Measurements from ENCODE around the gene CREB3L1.
"Not testable (repeated sequence)": the region's sequence is repeated elsewhere in the genome, so short reads cannot be mapped to it uniquely, and the experiment has no call there.

The CREB3L1 gene

GRCh38 chr11:46249103-46249937 is 28.1 kb upstream of the CREB3L1 start:
- no peak for DNase-seq (ENCODE audit: low read depth in 2 of 2)

DNA sequence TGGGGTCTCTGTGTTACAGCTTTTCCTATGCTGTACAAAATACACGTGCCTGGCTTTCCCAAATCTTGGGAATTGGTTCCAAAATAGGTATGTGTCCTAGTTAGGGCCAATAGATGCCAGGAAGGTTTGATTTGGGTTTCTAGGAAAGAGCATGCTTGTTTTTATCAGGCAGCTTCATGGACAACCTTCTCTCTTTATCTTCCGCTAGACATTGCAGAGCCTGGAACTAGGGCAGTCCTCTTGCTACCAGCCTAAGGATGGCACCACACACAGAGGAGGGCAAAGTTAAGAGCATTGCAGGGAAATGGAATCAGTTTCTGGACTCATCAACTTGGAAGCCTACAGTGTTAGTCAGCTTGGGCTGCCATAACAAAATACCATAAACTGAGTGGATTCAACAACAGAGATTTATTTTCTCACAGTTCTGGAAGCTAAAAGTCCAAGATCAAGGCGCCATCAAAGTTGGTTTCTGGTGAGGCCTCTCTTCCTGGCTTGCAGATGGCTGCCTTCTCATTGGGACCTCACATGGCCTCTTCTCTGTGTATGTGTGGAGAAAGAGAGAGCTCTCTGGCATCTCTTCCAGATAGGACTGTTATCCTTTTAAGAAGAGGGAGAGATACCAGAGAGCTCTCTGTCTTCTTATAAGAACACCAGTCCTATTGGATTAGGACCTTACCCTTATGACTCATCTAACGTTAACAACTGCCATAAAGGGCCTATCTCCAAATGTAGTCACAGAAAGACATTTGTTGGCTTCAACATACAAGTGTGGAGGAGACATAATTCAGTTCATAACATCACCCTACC is 27.3 kb upstream of the CREB3L1 start:
- no peak for DNase-seq (ENCODE audit: low read depth in 2 of 2)

DNA sequence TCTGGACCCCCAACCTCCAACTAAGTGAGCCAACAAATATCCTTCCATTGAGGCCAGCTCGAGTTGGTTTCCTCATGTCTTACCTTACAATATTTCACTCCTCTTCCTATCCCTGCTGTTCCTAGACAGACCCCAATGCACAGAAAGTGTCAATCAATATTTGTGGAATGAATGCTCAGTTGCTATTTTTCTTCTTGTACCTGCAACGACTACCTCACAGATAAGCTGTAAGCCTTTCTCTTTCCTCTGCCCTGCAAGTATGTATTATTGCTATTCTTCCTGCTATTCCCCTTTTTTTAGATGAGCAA is 26.8 kb upstream of the CREB3L1 start:
- no peak for DNase-seq (ENCODE audit: low read depth in 2 of 2)

- no peak for DNase-seq (ENCODE audit: low read depth in 2 of 2)
Observed at GRCh38 chr11:46251954-46252353, 25.5 kb upstream of the CREB3L1 start.

DNA sequence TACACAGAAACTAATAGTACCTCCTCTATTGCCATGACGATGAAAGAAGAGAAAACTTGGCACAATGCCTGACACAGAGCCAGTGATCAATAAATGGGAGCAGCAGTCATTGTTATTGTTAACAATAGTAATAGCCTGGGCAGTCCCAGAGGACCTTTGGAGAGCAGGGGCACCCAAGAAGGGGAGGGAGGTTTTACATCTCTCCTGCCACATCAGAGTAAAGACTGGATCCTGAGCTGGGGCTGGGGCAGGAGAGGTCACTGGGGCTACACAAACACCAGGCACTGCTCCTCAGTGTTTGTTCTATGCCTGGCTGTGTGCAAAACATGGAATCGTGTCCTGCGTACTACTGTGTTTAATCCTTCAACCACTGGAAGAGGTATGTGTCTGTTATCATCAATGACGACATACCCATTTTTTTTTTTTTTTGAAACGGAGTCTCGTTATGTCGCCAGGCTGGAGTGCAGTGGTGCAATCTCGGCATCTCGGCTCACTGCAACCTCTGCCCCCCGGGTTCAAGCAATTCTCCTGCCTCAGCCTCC is 25.0 kb upstream of the CREB3L1 start:
- DNase-seq (ENCODE audit: low read depth in 2 of 2), result no peak

GRCh38 chr11:46253258-46254132 is 24.0 kb upstream of the CREB3L1 start:
- DNase-seq (ENCODE audit: low read depth in 2 of 2), result no peak

GRCh38 chr11:46254133-46254491 is 23.4 kb upstream of the CREB3L1 start:
- no peak for DNase-seq (ENCODE audit: low read depth in 2 of 2)

GRCh38 chr11:46256540-46257001 is 20.9 kb upstream of the CREB3L1 start:
- DNase-seq (ENCODE audit: low read depth in 2 of 2), result no peak

GRCh38 chr11:46259347-46259746 is 18.1 kb upstream of the CREB3L1 start:
- DNase-seq (ENCODE audit: low read depth in 2 of 2), result not testable (repeated sequence)

DNA sequence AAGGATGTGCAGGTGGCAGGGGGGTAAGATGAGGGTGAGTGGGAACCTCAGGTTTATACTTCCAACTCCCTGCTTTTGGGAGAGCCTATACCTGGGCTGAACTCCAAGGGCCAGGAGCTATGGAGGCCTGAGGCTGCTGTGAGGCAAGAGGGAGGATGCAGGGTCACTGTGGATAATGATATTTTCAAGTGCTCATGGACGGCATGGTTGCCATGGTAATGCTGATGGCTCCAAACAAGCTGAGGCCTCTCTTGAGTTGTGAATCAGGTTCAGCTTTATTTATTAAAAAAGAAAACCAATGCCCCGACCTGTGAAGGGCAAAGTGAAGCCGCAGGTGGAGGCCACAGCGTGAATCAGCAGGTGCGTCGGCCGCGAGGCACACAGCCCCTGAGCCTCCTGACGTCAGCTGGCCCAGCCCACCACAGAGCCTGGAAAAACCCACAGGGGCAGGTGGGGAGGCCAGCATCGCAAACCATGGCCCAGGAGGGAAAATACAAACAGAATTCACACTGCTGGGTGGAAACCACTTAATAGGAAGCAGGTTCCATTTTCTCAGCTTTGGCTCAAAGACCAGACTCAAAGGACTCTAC is 17.4 kb upstream of the CREB3L1 start:
- DNase-seq (ENCODE audit: low read depth in 2 of 2), result no peak

- DNase-seq (ENCODE audit: low read depth in 2 of 2), result no peak
Observed at GRCh38 chr11:46263120-46263519, 14.3 kb upstream of the CREB3L1 start.

DNA sequence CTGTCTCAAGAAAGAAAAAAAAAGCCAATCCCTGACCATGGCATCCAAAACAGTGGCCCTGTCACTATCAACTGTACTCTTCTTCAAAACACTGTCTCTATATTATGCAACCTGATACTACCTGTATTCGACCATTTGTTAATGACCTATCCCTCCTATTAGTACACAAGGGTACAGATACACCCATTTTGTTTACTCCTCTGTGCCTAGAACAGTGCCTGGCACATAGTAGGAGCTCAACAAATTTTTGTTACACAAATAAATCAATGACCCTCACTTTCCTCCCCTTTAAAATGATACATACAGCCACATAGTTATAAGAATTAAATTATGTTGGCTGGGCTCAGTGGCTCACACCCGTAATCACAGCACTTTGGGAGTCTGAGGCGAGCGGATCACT is 13.4 kb upstream of the CREB3L1 start:
- DNase-seq (ENCODE audit: low read depth in 2 of 2), result no peak

GRCh38 chr11:46264976-46265375 is 12.5 kb upstream of the CREB3L1 start:
- DNase-seq (ENCODE audit: low read depth in 2 of 2), result no peak

DNA sequence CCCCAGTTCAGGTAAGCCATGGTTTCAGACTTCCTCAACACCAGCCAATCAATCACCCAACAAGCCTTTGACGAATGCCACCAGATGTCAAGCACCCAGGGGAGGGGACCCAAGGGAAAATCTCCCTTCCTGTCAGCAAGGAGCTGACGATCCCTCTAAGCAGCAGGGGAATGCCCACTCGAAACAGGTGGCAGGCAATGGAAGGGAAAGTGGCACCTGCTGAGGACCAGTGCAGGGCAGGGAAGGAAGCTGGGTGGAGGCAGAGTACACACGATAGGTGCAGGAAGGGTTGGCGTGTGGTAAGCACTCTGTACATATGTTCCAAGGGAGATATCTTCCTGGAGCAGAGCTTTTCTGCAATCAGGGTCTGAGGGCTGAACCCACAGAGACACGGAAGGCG is 11.7 kb upstream of the CREB3L1 start:
- DNase-seq (ENCODE audit: low read depth in 2 of 2), result no peak

- DNase-seq (ENCODE audit: low read depth in 2 of 2), result no peak
Observed at GRCh38 chr11:46267930-46268329, 9.5 kb upstream of the CREB3L1 start.

- DNase-seq (ENCODE audit: low read depth in 2 of 2), result no peak
Observed at GRCh38 chr11:46270684-46271083, 6.8 kb upstream of the CREB3L1 start.

DNA sequence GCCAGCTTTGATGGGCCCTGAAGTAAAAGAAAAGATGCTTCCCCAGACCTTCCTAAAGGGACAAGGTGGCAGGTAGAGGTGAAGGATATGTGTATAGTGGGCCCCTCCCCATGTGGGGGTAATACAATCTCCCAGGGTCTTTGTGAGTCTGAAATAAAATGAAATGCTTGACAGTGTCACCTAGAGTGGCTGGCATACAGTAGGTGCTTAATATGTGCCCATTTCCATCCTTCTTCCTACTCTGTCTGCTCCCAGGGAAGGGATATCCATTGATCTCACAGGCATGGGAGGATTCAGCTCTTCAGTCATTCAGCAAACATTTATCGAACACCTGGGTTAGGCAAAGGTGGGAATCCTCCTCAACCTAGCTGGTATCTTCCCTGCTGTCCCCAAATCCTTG is 6.1 kb upstream of the CREB3L1 start:
- no peak for DNase-seq (ENCODE audit: low read depth in 2 of 2)

- DNase-seq (ENCODE audit: low read depth in 2 of 2), result no peak
Observed at GRCh38 chr11:46271875-46272815, 5.3 kb upstream of the CREB3L1 start.

DNA sequence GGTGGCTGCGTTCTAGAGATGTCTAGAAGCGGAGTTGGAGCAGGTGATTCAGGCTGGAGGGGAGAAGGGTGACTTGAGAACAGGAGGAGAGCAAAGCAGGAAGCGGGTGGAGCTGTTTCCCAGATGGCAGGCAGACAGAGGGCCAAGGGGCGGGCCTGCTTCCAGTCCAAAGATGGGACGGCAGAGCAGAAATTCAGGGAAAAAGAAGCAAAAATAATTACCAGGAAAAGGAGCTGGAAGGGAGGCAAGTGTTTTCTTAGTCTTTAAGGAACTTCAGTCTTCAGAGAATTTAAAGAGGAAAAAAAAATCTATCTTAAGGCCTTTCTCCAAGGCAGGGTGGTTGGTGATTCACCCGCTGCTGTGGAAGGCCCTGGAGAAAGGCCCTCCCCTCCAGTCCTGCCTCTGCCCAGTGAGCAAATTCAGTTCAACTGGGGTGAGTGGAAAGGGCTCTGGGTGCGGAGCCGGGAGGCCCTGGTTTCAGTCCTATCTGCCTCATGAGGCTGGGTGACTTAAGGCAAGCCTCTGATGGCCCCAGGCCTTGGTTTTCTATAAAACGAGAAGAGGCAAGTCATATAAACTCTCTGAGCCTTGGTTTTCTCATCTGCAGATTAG is 4.5 kb upstream of the CREB3L1 start:
- no peak for DNase-seq (ENCODE audit: low read depth in 2 of 2)

Data from stimulated activated CD4-positive, alpha-beta T cell treated with anti-CD3 and anti-CD28 coated beads, Interleukin-1b, Interleukin-23, amount 100 ng/mL, for 1 hour (primary cell).